Hypothalamus (tissue), 51 donors: ENCODE data around the gene NFASC.

Source experiments
- DNase-seq, 51 donors: peaks; one replicate each; lab custom pipeline; 2025; lab: John Stamatoyannopoulos, UW

The NFASC gene

GRCh38 chr1:204885288-204885711, 14.6 kb downstream of the NFASC start:
- peak in 28 of 51 donors; percentile 25 to 80 (median 58) for DNase-seq

GRCh38 chr1:204885790-204886189, 15.1 kb downstream of the NFASC start:
- no peak for DNase-seq

DNA sequence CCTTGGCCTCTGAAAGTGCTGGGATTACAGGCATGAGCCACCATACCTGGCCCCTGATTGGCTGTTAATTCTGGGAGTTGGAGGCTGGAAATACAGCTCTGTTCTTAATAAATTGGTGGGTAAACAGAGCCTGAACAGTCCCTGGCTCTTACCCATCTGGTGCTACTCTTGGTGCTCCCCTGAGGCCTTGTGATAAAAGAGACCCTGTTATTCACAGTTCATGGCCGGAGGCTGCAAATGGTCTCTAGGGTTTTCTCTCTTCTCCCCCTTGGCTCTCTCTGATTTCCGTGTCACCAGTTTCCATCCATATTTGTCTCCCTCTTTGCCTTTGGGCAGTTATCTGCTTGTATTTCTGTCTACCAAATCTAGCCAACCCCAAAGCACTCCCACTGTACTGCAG, 17.2 kb downstream of the NFASC start:
- no peak for DNase-seq

GRCh38 chr1:204888294-204888693, 17.6 kb downstream of the NFASC start:
- no peak for DNase-seq

GRCh38 chr1:204889681-204890383, 19.2 kb downstream of the NFASC start:
- DNase-seq = no peak

DNA sequence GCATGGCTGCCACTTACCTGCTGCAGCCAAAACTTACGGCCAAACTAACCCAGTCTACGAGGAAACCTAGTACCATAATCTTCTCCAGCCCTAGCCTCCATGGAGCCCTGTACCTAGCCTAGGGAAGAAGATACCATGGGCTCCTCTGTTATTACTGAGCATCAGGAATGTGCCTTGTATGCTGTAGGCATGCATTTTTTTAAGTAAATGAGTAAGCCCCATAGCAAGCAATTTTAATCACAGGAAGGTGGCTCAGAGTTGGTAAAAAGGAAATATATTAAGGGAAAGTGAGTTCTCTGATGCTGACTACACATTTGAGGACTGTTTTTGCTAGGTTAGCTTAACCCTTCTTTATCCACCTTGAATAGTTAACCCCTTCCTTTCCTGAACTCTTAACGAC, 21.2 kb downstream of the NFASC start:
- DNase-seq = no peak

DNA sequence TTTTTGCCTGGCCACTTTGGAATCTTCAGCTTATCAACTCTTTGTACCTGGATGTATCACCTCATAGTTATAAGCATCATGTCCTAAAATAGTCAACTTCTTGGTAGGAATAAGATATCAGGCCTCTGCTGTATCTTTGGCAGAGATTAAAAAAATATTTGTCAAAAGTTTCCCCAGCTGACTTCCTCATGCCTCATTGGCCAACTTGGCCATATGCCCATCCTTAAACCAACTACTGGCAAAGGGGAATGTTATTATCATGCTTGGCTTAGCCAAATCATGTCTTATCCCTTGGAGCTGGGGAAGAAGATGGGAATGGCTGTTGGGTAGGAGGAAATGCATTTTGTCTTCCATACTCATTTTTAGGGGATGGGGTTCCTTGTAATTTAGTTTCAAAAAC, 23.4 kb downstream of the NFASC start:
- DNase-seq = no peak

- DNase-seq = no peak
Measured at GRCh38 chr1:204894606-204895005, 23.9 kb downstream of the NFASC start.

- DNase-seq = no peak
Measured at GRCh38 chr1:204896023-204896422, 25.4 kb downstream of the NFASC start.

GRCh38 chr1:204896787-204897469, 26.3 kb downstream of the NFASC start:
- DNase-seq = no peak

DNA sequence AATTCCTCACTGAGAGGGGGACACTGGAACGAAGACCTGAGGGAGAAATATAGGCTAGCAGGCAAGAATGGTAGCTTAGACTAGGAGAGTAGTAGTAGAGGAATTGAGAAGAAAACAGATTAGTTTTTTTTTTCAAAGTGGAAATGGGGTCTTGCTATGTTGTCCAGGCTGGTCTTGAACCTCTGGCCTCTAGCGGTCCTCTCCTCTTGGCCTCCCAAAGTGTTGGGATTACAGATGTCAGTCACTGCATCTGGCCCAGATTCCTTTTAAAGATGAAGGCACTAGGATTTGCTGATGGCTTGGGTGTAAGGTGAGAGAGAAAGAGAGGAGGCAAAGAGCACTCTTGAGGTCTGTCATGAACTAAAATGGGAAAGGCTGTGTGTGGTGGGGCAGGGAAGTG, 30.1 kb downstream of the NFASC start:
- no peak for DNase-seq

DNA sequence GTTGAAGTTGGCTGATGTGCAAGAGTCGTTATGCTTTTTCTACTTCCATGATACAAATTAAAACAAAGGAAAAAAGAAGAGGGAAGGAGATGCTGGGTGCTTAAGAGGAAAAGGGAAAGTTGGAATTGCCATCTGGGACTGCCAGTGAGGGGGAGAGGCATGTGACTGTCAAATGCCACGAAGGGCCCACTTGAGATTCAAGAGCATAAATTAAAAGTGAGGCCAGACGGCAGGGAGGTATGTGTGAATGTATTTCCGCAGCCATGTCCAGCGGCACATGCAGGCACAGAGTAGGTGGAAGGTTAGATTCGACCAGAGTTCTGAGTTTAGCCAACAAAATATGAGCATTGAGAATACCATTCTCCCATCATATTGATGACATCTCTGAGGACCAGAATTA, 32.0 kb downstream of the NFASC start:
- DNase-seq = no peak

- DNase-seq = no peak
Measured at GRCh38 chr1:204904228-204904810, 33.7 kb downstream of the NFASC start.

DNA sequence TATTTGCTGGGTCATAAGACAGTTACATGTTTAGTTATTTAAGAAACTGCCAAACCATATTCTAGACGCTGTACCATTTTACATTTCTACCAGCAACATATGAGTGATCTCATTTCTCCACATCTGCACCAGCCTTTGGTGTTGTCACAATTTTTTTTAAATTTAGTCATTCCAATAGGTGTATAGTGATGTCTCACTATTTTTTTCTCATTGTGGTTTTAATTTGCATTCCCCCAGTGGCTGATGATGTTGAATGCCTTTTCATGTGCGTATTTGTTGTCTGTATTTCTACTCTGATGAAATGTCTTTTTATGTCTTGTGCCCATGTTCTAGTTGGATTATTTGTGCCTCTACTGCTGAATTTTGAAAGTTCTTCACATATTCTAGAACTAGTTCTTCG, 38.4 kb downstream of the NFASC start:
- no peak for DNase-seq

DNA sequence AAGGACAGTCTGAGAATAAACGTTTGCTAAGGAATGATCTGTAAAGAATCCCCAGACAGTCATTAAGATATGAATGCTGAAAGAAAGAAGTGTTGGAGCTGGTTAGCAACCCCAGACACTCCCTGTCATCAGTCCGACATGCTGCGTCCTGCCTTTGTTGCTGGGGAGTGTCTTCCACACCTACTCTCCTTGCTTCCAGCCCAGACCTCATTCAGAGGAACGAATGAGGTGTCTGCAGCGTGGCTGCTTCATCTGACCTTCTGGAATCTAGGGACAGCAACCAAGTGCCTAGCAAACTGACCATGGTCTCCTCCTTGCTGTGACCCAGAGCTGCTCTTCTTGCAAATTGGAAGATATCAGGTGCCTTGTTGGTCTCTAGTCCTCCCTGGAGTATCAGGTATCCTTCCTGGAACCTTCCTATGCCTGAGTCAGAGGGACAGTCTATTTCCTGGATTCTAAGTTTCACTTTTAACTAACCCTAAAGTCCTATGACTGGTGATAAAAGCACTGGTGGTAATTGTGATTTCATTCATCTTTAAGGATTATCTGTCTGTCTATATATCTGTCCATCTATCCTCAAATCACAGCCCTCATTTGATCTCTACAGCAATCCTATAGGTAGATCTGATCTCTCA, 45.3 kb downstream of the NFASC start:
- DNase-seq = no peak

GRCh38 chr1:204917802-204918201, 47.1 kb downstream of the NFASC start:
- no peak for DNase-seq

- DNase-seq = no peak
Measured at GRCh38 chr1:204920511-204920910, 49.8 kb downstream of the NFASC start.

DNA sequence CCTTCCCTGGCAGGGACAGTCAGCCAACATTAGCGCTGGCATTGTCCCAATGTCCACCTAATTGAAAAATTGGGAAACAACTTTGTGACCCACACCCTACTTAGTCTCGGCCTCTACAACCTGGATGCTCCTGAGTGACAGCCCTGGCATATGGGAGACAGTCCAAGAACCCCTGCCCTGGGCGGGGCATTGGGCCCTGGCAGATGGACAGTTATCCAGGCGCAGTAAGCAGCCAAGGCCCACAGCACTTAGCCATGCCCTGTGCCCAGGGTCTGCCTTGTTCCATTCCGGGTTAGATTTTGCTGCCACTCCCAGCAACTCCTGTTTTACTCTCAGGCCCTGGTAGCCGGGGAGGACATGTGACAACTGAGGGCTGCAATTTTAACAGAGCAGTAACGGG, 50.3 kb downstream of the NFASC start:
- no peak for DNase-seq

- no peak for DNase-seq
Measured at GRCh38 chr1:204921855-204922516, 51.3 kb downstream of the NFASC start.

DNA sequence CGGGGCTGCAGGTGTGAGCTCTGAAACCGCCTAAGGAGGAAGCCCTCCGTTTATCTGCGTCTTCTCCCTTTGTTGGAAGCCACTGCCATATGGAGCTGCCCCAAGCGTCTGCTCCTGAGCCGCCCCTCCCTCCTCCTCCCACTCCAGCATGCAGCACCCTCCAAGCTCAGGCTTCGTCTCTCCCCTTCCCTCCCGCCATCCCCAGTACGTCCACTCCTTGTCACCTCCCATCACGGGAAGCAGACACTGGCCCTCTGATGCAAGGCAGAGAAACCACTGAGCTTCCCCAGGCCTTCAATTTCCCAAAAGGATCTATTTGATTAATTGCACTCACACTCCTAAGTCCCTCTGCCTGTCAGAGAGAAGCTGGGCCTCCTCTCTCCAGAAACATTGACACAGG, 52.5 kb downstream of the NFASC start:
- no peak for DNase-seq

DNA sequence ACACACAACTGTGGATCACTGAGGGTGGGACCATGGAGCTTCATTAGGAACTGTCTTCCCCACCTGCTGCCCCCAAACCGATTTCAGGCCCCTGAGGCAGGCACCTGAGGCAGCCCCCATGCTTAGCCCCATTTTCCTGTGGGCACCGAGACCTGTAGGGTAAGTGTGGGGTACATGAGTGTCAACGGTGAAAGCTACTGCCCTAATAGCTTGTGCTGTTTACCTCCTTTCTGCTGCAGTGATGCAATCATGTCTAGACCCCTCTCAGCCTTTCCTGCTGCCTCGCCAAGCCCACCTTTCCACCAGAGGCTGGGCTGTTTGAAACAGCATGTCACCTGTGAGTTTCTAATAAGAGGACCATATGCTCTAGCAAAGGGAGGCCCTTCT, 53.0 kb downstream of the NFASC start:
- DNase-seq = no peak
